Measurements from ENCODE around the gene BMAL1.

The BMAL1 gene

GRCh38 chr11:13376838-13377237 lies 99.2 kb downstream of the BMAL1 start:
- no peak overlapping the region for H3K27ac Mint-ChIP-seq
- H3K36me3 Mint-ChIP-seq (ENCODE audit: low read depth) = peaks cover 2% of the 10 kb centered on the region
- no peak overlapping the region for H3K4me3 Mint-ChIP-seq
- no peak for TF ChIP-seq CTCF (IDR thresholded peaks at IDR 0.05)
- peaks cover 3% of the 10 kb centered on the region for H3K27me3 Mint-ChIP-seq (ENCODE audit: low read depth, poor library complexity)
- no peaks in the 10 kb centered on the region for H3K9me3 Mint-ChIP-seq
- peaks cover 11% of the 10 kb centered on the region for H3K4me1 Mint-ChIP-seq
- no peak for DNase-seq

GRCh38 chr11:13378316-13378715 lies 100.7 kb downstream of the BMAL1 start:
- no peaks in the 10 kb centered on the region for H3K9me3 Mint-ChIP-seq
- no peak for TF ChIP-seq CTCF (IDR thresholded peaks at IDR 0.05)

GRCh38 chr11:13380731-13381130 lies 103.1 kb downstream of the BMAL1 start:
- DNase-seq = no peak
- no peak overlapping the region for H3K27ac Mint-ChIP-seq
- peaks cover 3% of the 10 kb centered on the region for H3K27me3 Mint-ChIP-seq (ENCODE audit: low read depth, poor library complexity)
- peaks cover 9% of the 10 kb centered on the region for H3K36me3 Mint-ChIP-seq (ENCODE audit: low read depth)
- peaks cover 5% of the 10 kb centered on the region for H3K4me1 Mint-ChIP-seq
- TF ChIP-seq CTCF (IDR thresholded peaks at IDR 0.05) = no peak
- H3K4me3 Mint-ChIP-seq = no peak overlapping the region
- no peaks in the 10 kb centered on the region for H3K9me3 Mint-ChIP-seq

More at GRCh38 chr11:13378316-13378715, 100.7 kb downstream of the BMAL1 start:
- Mint-ChIP-seq H3K4me3 (no peak overlapping the region), H3K36me3 (ENCODE audit: low read depth) (peaks cover 9% of the 10 kb centered on the region), H3K4me1 (peaks cover 11% of the 10 kb centered on the region), H3K27ac (no peak overlapping the region), H3K27me3 (ENCODE audit: low read depth, poor library complexity) (peaks cover 3% of the 10 kb centered on the region)
- no peak for DNase-seq

GRCh38 chr11:13382751-13383150 lies 105.2 kb downstream of the BMAL1 start:
- Mint-ChIP-seq H3K9me3 (no peaks in the 10 kb centered on the region), H3K4me1 (peaks cover 5% of the 10 kb centered on the region), H3K27me3 (ENCODE audit: low read depth, poor library complexity) (no peaks in the 10 kb centered on the region), H3K4me3 (no peak overlapping the region), H3K36me3 (ENCODE audit: low read depth) (peaks cover 9% of the 10 kb centered on the region), H3K27ac (no peak overlapping the region)
- no peak for DNase-seq
- no peak for TF ChIP-seq CTCF (IDR thresholded peaks at IDR 0.05)

GRCh38 chr11:13384908-13385640 lies 107.5 kb downstream of the BMAL1 start:
- Mint-ChIP-seq H3K4me1 (peaks cover 5% of the 10 kb centered on the region), H3K27ac (peak overlapping the region; percentile 1), H3K36me3 (ENCODE audit: low read depth) (peaks cover 25% of the 10 kb centered on the region), H3K4me3 (no peak overlapping the region), H3K27me3 (ENCODE audit: low read depth, poor library complexity) (no peaks in the 10 kb centered on the region), H3K9me3 (no peaks in the 10 kb centered on the region)
- TF ChIP-seq CTCF (IDR thresholded peaks at IDR 0.05) = peak; percentile 67
- DNase-seq = peak; percentile 48

GRCh38 chr11:13386567-13386966 lies 109.0 kb downstream of the BMAL1 start:
- no peaks in the 10 kb centered on the region for H3K27me3 Mint-ChIP-seq (ENCODE audit: low read depth, poor library complexity)
- H3K36me3 Mint-ChIP-seq (ENCODE audit: low read depth) = peaks cover 36% of the 10 kb centered on the region
- H3K4me1 Mint-ChIP-seq = no peaks in the 10 kb centered on the region
- H3K27ac Mint-ChIP-seq = no peak overlapping the region
- TF ChIP-seq CTCF (IDR thresholded peaks at IDR 0.05) = no peak
- DNase-seq = no peak
- H3K4me3 Mint-ChIP-seq = no peak overlapping the region
- no peaks in the 10 kb centered on the region for H3K9me3 Mint-ChIP-seq
